Measurements from ENCODE around the gene DUSP9. TPM values are rescaled to one million over a fixed set of nuclear protein-coding genes. Genes with fewer than 3 reads are reported as not detected.
A peak's percentile ranks its signal among the peaks of the same experiment; 100 is the strongest.

The DUSP9 gene
- polyA plus RNA-seq, 1 donor from 2014 or later: 0.94 TPM

- Histone ChIP-seq H3K27me3 (ENCODE audit: insufficient read depth, low read depth, low read length) (no peaks in the 10 kb centered on the region), H3K4me3 (ENCODE audit: low read length) (peak overlapping the region; percentile 42), H3K9ac (ENCODE audit: low read length) (peak overlapping the region; percentile 57), H3K36me3 (ENCODE audit: insufficient read depth, low read length) (no peaks in the 10 kb centered on the region), H2AFZ (ENCODE audit: low read depth, low read length) (no peak overlapping the region), H3K9me3 (ENCODE audit: low read length) (no peaks in the 10 kb centered on the region), H3K27ac (ENCODE audit: low read length) (peak overlapping the region; percentile 83), H3K4me2 (ENCODE audit: low read length) (no peak overlapping the region), H3F3A (ENCODE audit: insufficient read depth, low read length, poor library complexity, severe bottlenecking) (no peaks in the 10 kb centered on the region), H4K20me1 (ENCODE audit: insufficient read depth) (peaks cover under 1% of the 10 kb centered on the region), H3K79me2 (replicated peaks; ENCODE audit: insufficient read depth, low read length) (peaks cover under 1% of the 10 kb centered on the region), H3K9me2 (ENCODE audit: insufficient read depth, low read length) (no peaks in the 10 kb centered on the region)
- TF ChIP-seq RAD21 (conservative IDR thresholded peaks at IDR 0.05) (no peak), EP300 (conservative IDR thresholded peaks at IDR 0.05; ENCODE audit: poor library complexity, severe bottlenecking) (no peak), REST (IDR thresholded peaks at IDR 0.05; ENCODE audit: borderline replicate concordance) (no peak), POLR2AphosphoS5 (IDR thresholded peaks at IDR 0.05) (peak; percentile 22), TAF1 (IDR thresholded peaks at IDR 0.05; ENCODE audit: low read depth) (no peak), EZH2 (IDR thresholded peaks at IDR 0.05; ENCODE audit: borderline replicate concordance, insufficient read depth, low read length, poor library complexity, severe bottlenecking) (no peak), SMC3 (conservative IDR thresholded peaks at IDR 0.05; ENCODE audit: poor library complexity) (no peak), CTCF (IDR thresholded peaks at IDR 0.05; ENCODE audit: poor library complexity, severe bottlenecking) (peak; percentile 19), MXI1 (conservative IDR thresholded peaks at IDR 0.05; ENCODE audit: poor library complexity, severe bottlenecking) (no peak)
These were observed 37.6 kb downstream of the DUSP9 start for GRCh38 chrX:153684467-153685155.

- Histone ChIP-seq H3K27me3 (ENCODE audit: insufficient read depth, low read depth, low read length) (no peaks in the 10 kb centered on the region), H4K20me1 (ENCODE audit: insufficient read depth) (peaks cover 4% of the 10 kb centered on the region), H3K27ac (ENCODE audit: low read length) (peak overlapping the region; percentile 83), H3K79me2 (replicated peaks; ENCODE audit: insufficient read depth, low read length) (peaks cover 6% of the 10 kb centered on the region), H3F3A (ENCODE audit: insufficient read depth, low read length, poor library complexity, severe bottlenecking) (no peaks in the 10 kb centered on the region), H3K36me3 (ENCODE audit: insufficient read depth, low read length) (no peaks in the 10 kb centered on the region), H3K9me3 (ENCODE audit: low read length) (no peaks in the 10 kb centered on the region), H3K9me2 (ENCODE audit: insufficient read depth, low read length) (no peaks in the 10 kb centered on the region), H2AFZ (ENCODE audit: low read depth, low read length) (no peak overlapping the region), H3K9ac (ENCODE audit: low read length) (peak overlapping the region; percentile 57), H3K4me3 (ENCODE audit: low read length) (peak overlapping the region; percentile 42), H3K4me2 (ENCODE audit: low read length) (no peak overlapping the region)
- no peak for TF ChIP-seq TAF1 (IDR thresholded peaks at IDR 0.05; ENCODE audit: low read depth)
- TF ChIP-seq CTCF (IDR thresholded peaks at IDR 0.05; ENCODE audit: poor library complexity, severe bottlenecking): no peak
- TF ChIP-seq EP300 (conservative IDR thresholded peaks at IDR 0.05; ENCODE audit: poor library complexity, severe bottlenecking): no peak
- TF ChIP-seq EZH2 (IDR thresholded peaks at IDR 0.05; ENCODE audit: borderline replicate concordance, insufficient read depth, low read length, poor library complexity, severe bottlenecking): no peak
- no peak for TF ChIP-seq MXI1 (conservative IDR thresholded peaks at IDR 0.05; ENCODE audit: poor library complexity, severe bottlenecking)
- TF ChIP-seq SMC3 (conservative IDR thresholded peaks at IDR 0.05; ENCODE audit: poor library complexity): no peak
- no peak for TF ChIP-seq REST (IDR thresholded peaks at IDR 0.05; ENCODE audit: borderline replicate concordance)
- no peak for TF ChIP-seq POLR2AphosphoS5 (IDR thresholded peaks at IDR 0.05)
- TF ChIP-seq RAD21 (conservative IDR thresholded peaks at IDR 0.05): no peak
These were observed 38.1 kb downstream of the DUSP9 start for GRCh38 chrX:153685156-153685536.

All from neural cell (in vitro differentiated cells).